ENCODE data around the gene IGLON5.

The IGLON5 gene

DNA sequence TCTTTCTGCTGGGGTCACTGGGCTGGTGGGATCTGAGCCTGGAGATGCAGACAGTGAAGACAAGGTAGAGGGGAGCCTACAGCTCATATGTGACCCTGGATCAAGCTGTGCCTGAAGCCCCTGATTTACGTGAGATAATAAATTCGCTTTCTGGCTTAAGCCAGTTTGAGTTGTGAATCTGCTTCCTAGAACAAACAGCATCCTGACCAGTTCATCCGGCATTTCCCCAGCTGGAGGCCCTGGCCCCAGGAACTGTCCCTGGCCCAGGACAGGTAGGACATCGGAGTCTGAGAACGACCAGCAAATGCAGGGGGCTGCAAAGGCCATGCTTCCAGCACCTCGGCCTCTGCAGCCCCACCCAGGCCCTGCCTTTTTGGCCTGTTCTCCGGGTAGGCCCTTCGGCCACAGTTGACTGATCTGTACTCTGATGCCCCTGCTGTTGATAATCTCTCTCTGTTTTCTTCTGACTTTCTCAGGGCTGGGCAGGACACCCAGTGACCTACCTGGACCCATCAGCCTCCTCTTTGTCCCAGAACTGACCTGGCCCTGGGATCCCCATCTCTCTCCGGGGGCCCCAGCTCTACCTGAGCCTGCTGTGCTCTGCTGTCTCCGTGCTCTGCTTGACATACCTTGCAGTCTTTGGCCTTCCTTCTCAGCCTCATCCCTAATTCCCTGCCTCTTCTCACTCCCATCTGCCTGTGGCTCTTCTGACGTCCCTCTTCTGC, 40.0 kb downstream of the IGLON5 start:
- TF ChIP-seq, protein P1, sequence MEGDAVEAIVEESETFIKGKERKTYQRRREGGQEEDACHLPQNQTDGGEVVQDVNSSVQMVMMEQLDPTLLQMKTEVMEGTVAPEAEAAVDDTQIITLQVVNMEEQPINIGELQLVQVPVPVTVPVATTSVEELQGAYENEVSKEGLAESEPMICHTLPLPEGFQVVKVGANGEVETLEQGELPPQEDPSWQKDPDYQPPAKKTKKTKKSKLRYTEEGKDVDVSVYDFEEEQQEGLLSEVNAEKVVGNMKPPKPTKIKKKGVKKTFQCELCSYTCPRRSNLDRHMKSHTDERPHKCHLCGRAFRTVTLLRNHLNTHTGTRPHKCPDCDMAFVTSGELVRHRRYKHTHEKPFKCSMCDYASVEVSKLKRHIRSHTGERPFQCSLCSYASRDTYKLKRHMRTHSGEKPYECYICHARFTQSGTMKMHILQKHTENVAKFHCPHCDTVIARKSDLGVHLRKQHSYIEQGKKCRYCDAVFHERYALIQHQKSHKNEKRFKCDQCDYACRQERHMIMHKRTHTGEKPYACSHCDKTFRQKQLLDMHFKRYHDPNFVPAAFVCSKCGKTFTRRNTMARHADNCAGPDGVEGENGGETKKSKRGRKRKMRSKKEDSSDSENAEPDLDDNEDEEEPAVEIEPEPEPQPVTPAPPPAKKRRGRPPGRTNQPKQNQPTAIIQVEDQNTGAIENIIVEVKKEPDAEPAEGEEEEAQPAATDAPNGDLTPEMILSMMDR (IDR thresholded peaks at IDR 0.05; ENCODE audit: control insufficient read depth, insufficient read depth, low read depth, low read length, missing control alignments): no peak
- H3K4me3 ChIP-seq (ENCODE audit: control insufficient read depth, low read depth, low read length): no peak overlapping the region
- DNase-seq (ENCODE audit: low read depth): no peak

DNA sequence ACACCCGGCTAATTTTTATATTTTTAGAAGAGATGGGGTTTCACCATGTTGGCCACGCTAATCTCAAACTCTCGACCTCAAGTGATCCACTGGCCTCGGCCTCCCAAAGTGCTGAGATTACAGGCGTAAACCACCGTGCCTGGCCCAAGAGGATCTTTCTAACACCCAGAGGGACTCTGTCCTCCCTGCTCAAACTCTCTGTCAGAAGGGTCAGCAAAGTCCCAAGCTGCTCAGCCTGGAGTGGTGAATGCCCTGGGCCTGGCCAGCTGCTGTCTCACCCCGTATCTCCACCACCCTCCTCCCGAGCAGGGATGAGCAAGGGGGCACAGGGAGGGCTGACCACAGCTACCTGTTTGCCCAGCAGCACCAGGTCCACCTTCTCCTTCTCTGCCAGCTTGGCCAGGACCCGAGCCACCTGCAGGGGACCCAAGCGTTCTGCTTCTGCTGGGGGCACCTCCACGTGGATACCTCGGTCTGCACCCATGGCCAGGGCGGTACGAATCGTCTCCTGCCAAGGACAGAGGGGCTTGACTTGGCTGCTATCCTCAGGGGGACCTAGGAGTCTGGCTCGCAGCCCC, 41.4 kb downstream of the IGLON5 start:
- TF ChIP-seq, protein P1 (IDR thresholded peaks at IDR 0.05; ENCODE audit: control insufficient read depth, insufficient read depth, low read depth, low read length, missing control alignments): no peak
- no peak for DNase-seq (ENCODE audit: low read depth)
- no peak overlapping the region for H3K4me3 ChIP-seq (ENCODE audit: control insufficient read depth, low read depth, low read length)

DNA sequence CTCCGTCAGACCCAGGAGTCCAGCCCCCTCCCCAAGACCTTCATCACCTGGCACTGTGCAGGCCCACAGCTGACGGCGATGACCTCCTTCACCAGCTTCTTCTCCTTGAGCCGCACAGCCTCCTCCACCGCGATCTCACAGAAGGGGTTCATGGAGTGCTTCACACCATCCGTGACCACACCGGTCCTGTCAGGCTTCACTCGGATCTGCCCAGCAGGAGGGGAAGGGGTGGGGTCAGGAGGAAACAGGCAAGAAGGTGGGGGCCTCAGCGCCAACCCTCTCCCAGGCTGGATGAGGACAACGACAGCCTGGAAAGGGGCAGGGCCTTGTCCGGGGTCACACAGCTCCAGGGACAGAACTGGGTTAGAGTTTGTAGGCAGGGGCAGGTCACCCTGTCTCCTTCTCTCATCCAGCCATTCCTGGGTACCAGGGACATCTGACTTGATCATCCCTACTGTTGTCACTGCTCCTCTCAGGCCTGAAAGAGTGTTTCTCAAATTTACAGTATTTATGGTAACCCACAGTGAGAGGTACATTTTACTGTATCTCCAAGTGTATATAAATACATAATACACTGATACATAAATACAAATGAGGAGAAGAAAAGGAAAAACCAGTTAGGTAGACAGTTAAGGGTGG, 42.8 kb downstream of the IGLON5 start:
- H3K4me3 ChIP-seq (ENCODE audit: control insufficient read depth, low read depth, low read length): no peak overlapping the region
- TF ChIP-seq, protein P1 (IDR thresholded peaks at IDR 0.05; ENCODE audit: control insufficient read depth, insufficient read depth, low read depth, low read length, missing control alignments): no peak
- DNase-seq (ENCODE audit: low read depth): no peak

DNA sequence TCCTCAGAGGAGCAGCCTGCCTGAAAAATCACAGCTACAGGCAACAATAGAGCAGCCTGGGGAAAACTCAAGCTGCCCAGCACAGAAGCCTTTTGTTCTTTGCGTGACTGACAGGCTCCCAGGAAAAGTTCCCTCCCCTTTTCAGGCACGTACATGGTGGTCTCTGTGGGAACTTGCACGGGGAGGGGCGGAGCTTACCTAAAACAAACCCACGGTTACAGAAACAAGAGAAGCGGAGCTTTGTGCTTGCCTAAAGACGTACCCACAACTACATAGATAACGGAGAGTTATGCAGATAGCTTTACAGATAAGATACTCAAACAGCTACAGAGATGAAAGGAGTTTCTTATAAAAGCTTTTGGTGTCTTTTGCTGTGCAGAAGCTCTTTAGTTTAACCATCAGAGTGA, 43.3 kb downstream of the IGLON5 start:
- H3K4me3 ChIP-seq (ENCODE audit: control insufficient read depth, low read depth, low read length): no peak overlapping the region
- TF ChIP-seq, protein P1 (IDR thresholded peaks at IDR 0.05; ENCODE audit: control insufficient read depth, insufficient read depth, low read depth, low read length, missing control alignments): no peak

DNA sequence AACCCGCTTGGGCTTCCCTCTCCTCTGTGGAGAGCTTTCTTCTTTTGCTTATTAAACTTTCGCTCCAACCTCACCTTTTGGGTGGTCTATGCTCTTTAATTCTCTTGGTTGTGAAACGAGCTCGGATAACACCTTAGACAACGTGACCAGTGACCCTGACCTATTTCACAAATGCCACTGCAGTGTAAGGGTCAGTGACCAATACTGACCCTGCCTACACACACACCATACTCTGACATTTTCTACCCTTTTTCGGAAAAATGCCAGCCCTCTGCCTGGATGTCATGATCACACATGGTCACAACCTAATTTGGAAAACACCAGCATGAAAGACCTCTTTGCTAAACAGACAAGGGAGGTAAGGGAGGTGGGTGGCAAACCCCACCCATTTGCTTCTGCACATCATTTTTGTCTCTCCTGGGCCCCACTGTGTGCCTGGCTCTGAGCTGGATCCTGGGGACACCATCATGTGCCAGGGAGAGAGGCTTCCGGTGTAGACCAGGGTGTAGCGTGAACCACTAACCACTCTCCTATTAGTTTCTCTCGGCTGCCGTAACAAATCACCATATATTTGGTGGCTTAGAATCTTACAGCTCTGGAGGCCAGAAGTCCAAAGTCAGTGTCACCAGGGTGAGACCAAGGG, 44.8 kb downstream of the IGLON5 start:
- TF ChIP-seq, protein P1 (IDR thresholded peaks at IDR 0.05; ENCODE audit: control insufficient read depth, insufficient read depth, low read depth, low read length, missing control alignments): no peak
- no peak overlapping the region for H3K4me3 ChIP-seq (ENCODE audit: control insufficient read depth, low read depth, low read length)

More for the DNA sequence above, 43.3 kb downstream of the IGLON5 start:
- no peak for DNase-seq (ENCODE audit: low read depth)

DNA sequence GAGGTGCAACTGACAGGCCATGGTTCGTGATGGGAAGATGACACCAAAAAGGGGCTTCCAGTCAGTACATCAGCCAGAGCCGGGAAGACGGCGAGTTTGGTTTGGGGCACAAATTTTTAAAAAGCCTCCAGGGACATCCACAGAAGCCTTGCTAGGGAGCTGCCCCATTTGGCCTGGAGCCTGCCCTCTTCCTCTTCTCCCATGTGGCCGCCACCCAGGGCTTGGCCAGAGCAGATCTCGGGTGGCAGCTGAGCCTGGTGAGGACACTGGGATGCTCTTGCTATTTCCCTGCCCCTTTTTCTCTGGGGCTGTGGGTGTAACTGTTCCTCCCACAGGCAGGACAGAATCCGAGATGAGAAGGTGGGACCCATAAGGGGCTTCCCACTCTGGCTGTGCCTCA, 46.5 kb downstream of the IGLON5 start:
- no peak overlapping the region for H3K4me3 ChIP-seq (ENCODE audit: control insufficient read depth, low read depth, low read length)
- TF ChIP-seq, protein P1 (IDR thresholded peaks at IDR 0.05; ENCODE audit: control insufficient read depth, insufficient read depth, low read depth, low read length, missing control alignments): no peak
- DNase-seq (ENCODE audit: low read depth): no peak

More for the DNA sequence above, 44.8 kb downstream of the IGLON5 start:
- DNase-seq (ENCODE audit: low read depth): no peak

All from AG09309 (cell line).